ENCODE data around the gene GGCX. TPM values are rescaled to one million over a fixed set of nuclear protein-coding genes. Genes with fewer than 3 reads are reported as not detected.
A peak's percentile ranks its signal among the peaks of the same experiment; 100 is the strongest.

Gene GGCX
- total RNA-seq, 2 experiments from 2014 or later, result 22.9 to 27.6 TPM

GRCh38 chr2:85502720-85503119, 58.6 kb downstream of the GGCX start:
- H3K27me3 ChIP-seq (ENCODE audit: control insufficient read depth in 1 of 2, insufficient read depth in 2 of 2, low read length in 2 of 2), result no peaks in the 10 kb centered on the region
- H3K27ac Mint-ChIP-seq, result no peak overlapping the region
- DNase-seq, result no peak
- no peaks in the 10 kb centered on the region for H3K27me3 Mint-ChIP-seq
- intact Hi-C loops (cut with DNase I, micrococcal nuclease), result loop anchor here in 1 of 2 experiments (10.0 kb wide), 1 partner anchor 48 kb away; no protein-coding TSS in a partner anchor
- TF ChIP-seq CTCF (IDR thresholded peaks at IDR 0.05), result no peak
- POLR2A ChIA-PET, result no interaction called here
- no peaks in the 10 kb centered on the region for H3K4me1 ChIP-seq (ENCODE audit: insufficient read depth, low read length)
- no peaks in the 10 kb centered on the region for H3K36me3 Mint-ChIP-seq (ENCODE audit: low read depth)
- H3K4me1 Mint-ChIP-seq (ENCODE audit: low read depth), result no peaks in the 10 kb centered on the region
- H3K4me3 Mint-ChIP-seq, result no peak overlapping the region
- H3K36me3 ChIP-seq (ENCODE audit: insufficient read depth, low read length), result no peaks in the 10 kb centered on the region
- H3K4me3 ChIP-seq (ENCODE audit: low read length), result no peak overlapping the region
- H3K9me3 Mint-ChIP-seq, result no peaks in the 10 kb centered on the region
- no peak overlapping the region for H3K27ac ChIP-seq (ENCODE audit: low read depth in 1 of 2, low read length in 2 of 2)
- H3K9me3 ChIP-seq (ENCODE audit: control insufficient read depth in 1 of 2, insufficient read depth in 1 of 2, low read length in 2 of 2), result no peaks in the 10 kb centered on the region
- CTCF ChIA-PET, result no interaction called here
- no peak for ATAC-seq (ENCODE audit: poor library complexity)

GRCh38 chr2:85501248-85501647, 60.0 kb downstream of the GGCX start:
- H3K4me1 ChIP-seq (ENCODE audit: insufficient read depth, low read length), result no peaks in the 10 kb centered on the region
- H3K27ac Mint-ChIP-seq, result no peak overlapping the region
- ChIA-PET CTCF (no interaction called here), POLR2A (no interaction called here)
- H3K9me3 Mint-ChIP-seq, result no peaks in the 10 kb centered on the region
- intact Hi-C loops (cut with DNase I, micrococcal nuclease), result loop anchor here in 1 of 2 experiments (10.0 kb wide), 1 partner anchor 46 kb away; no protein-coding TSS in a partner anchor
- H3K27ac ChIP-seq (ENCODE audit: low read depth in 1 of 2, low read length in 2 of 2), result no peak overlapping the region
- no peaks in the 10 kb centered on the region for H3K27me3 ChIP-seq (ENCODE audit: control insufficient read depth in 1 of 2, insufficient read depth in 2 of 2, low read length in 2 of 2)
- H3K27me3 Mint-ChIP-seq, result no peaks in the 10 kb centered on the region
- no peak for TF ChIP-seq CTCF (IDR thresholded peaks at IDR 0.05)
- peak in 1 of 14 experiments; percentile 23 for DNase-seq
- H3K36me3 Mint-ChIP-seq (ENCODE audit: low read depth), result no peaks in the 10 kb centered on the region
- no peak overlapping the region for H3K4me3 ChIP-seq (ENCODE audit: low read length)
- H3K4me1 Mint-ChIP-seq (ENCODE audit: low read depth), result no peaks in the 10 kb centered on the region
- H3K36me3 ChIP-seq (ENCODE audit: insufficient read depth, low read length), result no peaks in the 10 kb centered on the region
- H3K4me3 Mint-ChIP-seq, result no peak overlapping the region
- no peak for ATAC-seq (ENCODE audit: poor library complexity)
- no peaks in the 10 kb centered on the region for H3K9me3 ChIP-seq (ENCODE audit: control insufficient read depth in 1 of 2, insufficient read depth in 1 of 2, low read length in 2 of 2)

GRCh38 chr2:85497944-85498630, 63.2 kb downstream of the GGCX start:
- Mint-ChIP-seq H3K27ac (no peak overlapping the region), H3K9me3 (no peaks in the 10 kb centered on the region), H3K4me1 (ENCODE audit: low read depth) (no peaks in the 10 kb centered on the region), H3K27me3 (no peaks in the 10 kb centered on the region), H3K36me3 (ENCODE audit: low read depth) (no peaks in the 10 kb centered on the region), H3K4me3 (no peak overlapping the region)
- Histone ChIP-seq H3K36me3 (ENCODE audit: insufficient read depth, low read length) (no peaks in the 10 kb centered on the region), H3K4me3 (ENCODE audit: low read length) (no peak overlapping the region), H3K27ac (ENCODE audit: low read depth in 1 of 2, low read length in 2 of 2) (no peak overlapping the region), H3K27me3 (ENCODE audit: control insufficient read depth in 1 of 2, insufficient read depth in 2 of 2, low read length in 2 of 2) (peaks cover 0 to 3% of the 10 kb centered on the region in 2 experiments), H3K4me1 (ENCODE audit: insufficient read depth, low read length) (no peaks in the 10 kb centered on the region), H3K9me3 (ENCODE audit: control insufficient read depth in 1 of 2, insufficient read depth in 1 of 2, low read length in 2 of 2) (no peaks in the 10 kb centered on the region)
- DNase-seq, result no peak
- ChIA-PET POLR2A (no interaction called here), CTCF (no interaction called here)
- TF ChIP-seq CTCF (IDR thresholded peaks at IDR 0.05), result no peak
- ATAC-seq (ENCODE audit: poor library complexity), result no peak
- intact Hi-C loops (cut with DNase I, micrococcal nuclease), result no loop called here

Measured in CD4-positive, alpha-beta T cell (primary cell).